RWPE2 (cell line): ENCODE data around the gene ZNHIT6.
A peak's percentile ranks its signal among the peaks of the same experiment; 100 is the strongest.

ENCODE experiments used
- ATAC-seq: fragments of 200-7000 bp; cut with Tn5 transposase; 3 replicates; pipeline ENCODE4 v1.9.1; 2021; ENCODE audit warnings: low read depth
- DNase-seq: peaks from one replicate; pipeline ENCODE4 v3.0.0-alpha.2; 2020; ENCODE audit warnings: low spot score
- H3K27ac ChIP-seq: fragments of 450-650 bp; 2 replicates; pipeline ENCODE4 v1.5.1; 2017; ENCODE audit warnings: mild to moderate bottlenecking; ENCODE audit not compliant: poor library complexity, severe bottlenecking
- H3K27me3 ChIP-seq: fragments of 250-450 bp; sonication (Bioruptor Pico); 2 replicates; pipeline ENCODE4 v1.5.1; 2021; ENCODE audit warnings: mild to moderate bottlenecking, moderate library complexity; ENCODE audit not compliant: insufficient read depth, poor library complexity, severe bottlenecking
- H3K36me3 ChIP-seq: fragments of 250-450 bp; sonication (Bioruptor Pico); 2 replicates; pipeline ENCODE4 v1.5.1; 2020; ENCODE audit warnings: low read depth, mild to moderate bottlenecking, moderate library complexity
- H3K4me1 ChIP-seq: fragments of 250-450 bp; sonication (Bioruptor Pico); 2 replicates; pipeline ENCODE4 v1.5.1; 2021; ENCODE audit warnings: mild to moderate bottlenecking, moderate library complexity; ENCODE audit not compliant: insufficient read depth, poor library complexity, severe bottlenecking
- H3K4me3 ChIP-seq: fragments of 250-450 bp; sonication (Bioruptor Pico); 2 replicates; pipeline ENCODE4 v1.5.1; 2021; ENCODE audit warnings: mild to moderate bottlenecking, moderate library complexity; ENCODE audit not compliant: severe bottlenecking
- H3K9me3 ChIP-seq: fragments of 250-450 bp; sonication (Bioruptor Pico); 2 replicates; pipeline ENCODE4 v1.5.1; 2021; ENCODE audit warnings: mild to moderate bottlenecking, moderate library complexity; ENCODE audit not compliant: severe bottlenecking
- CTCF ChIP-seq: fragments of 450-650 bp; IDR thresholded peaks from one replicate; pipeline ENCODE4 v1.5.1; 2017; ENCODE audit warnings: mild to moderate bottlenecking, moderate library complexity; ENCODE audit not compliant: poor library complexity, severe bottlenecking

The ZNHIT6 gene

GRCh38 chr1:85707267-85707989, 805 bp downstream of the ZNHIT6 start:
- peak overlapping the region; percentile 68 for H3K4me3 ChIP-seq
- H3K36me3 ChIP-seq, result peaks cover 30% of the 10 kb centered on the region
- DNase-seq, result no peak
- peak overlapping the region; percentile 56 for H3K27ac ChIP-seq
- H3K9me3 ChIP-seq, result no peaks in the 10 kb centered on the region
- no peak for TF ChIP-seq CTCF
- ATAC-seq, result peak; percentile 8; the same call in 1 of the 3 replicates
- no peaks in the 10 kb centered on the region for H3K4me1 ChIP-seq
- H3K27me3 ChIP-seq, result no peaks in the 10 kb centered on the region

GRCh38 chr1:85705940-85706339, 2.3 kb downstream of the ZNHIT6 start:
- H3K27ac ChIP-seq, result no peak overlapping the region
- H3K27me3 ChIP-seq, result no peaks in the 10 kb centered on the region
- ATAC-seq, result no peak
- peaks cover 44% of the 10 kb centered on the region for H3K36me3 ChIP-seq
- no peak for TF ChIP-seq CTCF
- DNase-seq, result no peak
- H3K9me3 ChIP-seq, result no peaks in the 10 kb centered on the region
- H3K4me3 ChIP-seq, result no peak overlapping the region
- H3K4me1 ChIP-seq, result no peaks in the 10 kb centered on the region

- no peak for TF ChIP-seq CTCF
- no peak overlapping the region for H3K4me3 ChIP-seq
- DNase-seq, result no peak
- H3K9me3 ChIP-seq, result no peaks in the 10 kb centered on the region
- no peaks in the 10 kb centered on the region for H3K4me1 ChIP-seq
- peaks cover 69% of the 10 kb centered on the region for H3K36me3 ChIP-seq
- ATAC-seq, result no peak
- H3K27ac ChIP-seq, result no peak overlapping the region
- H3K27me3 ChIP-seq, result peaks cover 4% of the 10 kb centered on the region
These were observed 7.8 kb downstream of the ZNHIT6 start for GRCh38 chr1:85700422-85700821.

GRCh38 chr1:85697895-85698294, 10.3 kb downstream of the ZNHIT6 start:
- H3K27me3 ChIP-seq, result peaks cover 4% of the 10 kb centered on the region
- no peaks in the 10 kb centered on the region for H3K9me3 ChIP-seq
- H3K27ac ChIP-seq, result no peak overlapping the region
- DNase-seq, result no peak
- ATAC-seq, result no peak
- no peaks in the 10 kb centered on the region for H3K4me1 ChIP-seq
- peaks cover 59% of the 10 kb centered on the region for H3K36me3 ChIP-seq
- no peak overlapping the region for H3K4me3 ChIP-seq
- TF ChIP-seq CTCF, result no peak

- ATAC-seq (peak; percentile 38; the same call in 1 of the 3 replicates), DNase-seq (no peak)
- H3K9me3 ChIP-seq, result no peaks in the 10 kb centered on the region
- no peak overlapping the region for H3K27ac ChIP-seq
- peak; percentile 78 for TF ChIP-seq CTCF
- peaks cover 3% of the 10 kb centered on the region for H3K4me1 ChIP-seq
- H3K27me3 ChIP-seq, result no peaks in the 10 kb centered on the region
- peaks cover 29% of the 10 kb centered on the region for H3K36me3 ChIP-seq
- no peak overlapping the region for H3K4me3 ChIP-seq
These were observed 15.4 kb downstream of the ZNHIT6 start for GRCh38 chr1:85692730-85693314.
